Subcutaneous adipose tissue (tissue), 4 donors: ENCODE measurements around the gene LRRC1. TPM values are rescaled to one million over a fixed set of nuclear protein-coding genes. Genes with fewer than 3 reads are reported as not detected.

Experiments used
- CTCF ChIP-seq: fragments of 450-650 bp; IDR thresholded peaks from one replicate; pipeline ENCODE4 v1.5.1; 2016; ENCODE audit warnings: low read depth, mild to moderate bottlenecking, control low read depth, antibody characterized with exemption, moderate library complexity
- total RNA-seq, 4 donors: library from RNA; depleted of rRNA; stranded (reverse); fragments of >200 nt; gene quantifications; one replicate each; pipeline ENCODE4 v1.1.0, GENCODE V29; 2016

LRRC1 gene
- total RNA-seq, 4 donors from 2014 or later = 10.5 to 28.3 (median 18.0) TPM

GRCh38 chr6:53818858-53819609, 24.2 kb downstream of the LRRC1 start:
- no peak for TF ChIP-seq CTCF

- TF ChIP-seq CTCF = no peak
Observed at GRCh38 chr6:53822401-53823125, 27.8 kb downstream of the LRRC1 start.

GRCh38 chr6:53824714-53825113, 29.9 kb downstream of the LRRC1 start:
- no peak for TF ChIP-seq CTCF

- TF ChIP-seq CTCF = no peak
Observed at GRCh38 chr6:53825532-53826321, 30.9 kb downstream of the LRRC1 start.

- TF ChIP-seq CTCF = no peak
Observed at GRCh38 chr6:53827531-53827930, 32.7 kb downstream of the LRRC1 start.

- no peak for TF ChIP-seq CTCF
Observed at GRCh38 chr6:53828215-53828614, 33.4 kb downstream of the LRRC1 start.
